SKM-1 (cell line): ENCODE results near the gene MAD1L1.
"Not testable (repeated sequence)": the region's sequence is repeated elsewhere in the genome, so short reads cannot be mapped to it uniquely, and the experiment has no call there.

Experiments used
- DNase-seq: peaks from one replicate; lab custom pipeline; 2025; ENCODE audit not compliant: unreplicated experiment; lab: John Stamatoyannopoulos, UW

MAD1L1 gene

GRCh38 chr7:2006921-2007381, 225.8 kb downstream of the MAD1L1 start:
- DNase-seq, result no peak

GRCh38 chr7:2006231-2006771, 226.4 kb downstream of the MAD1L1 start:
- no peak for DNase-seq

GRCh38 chr7:2005786-2006185, 227.0 kb downstream of the MAD1L1 start:
- no peak for DNase-seq

GRCh38 chr7:2004841-2005725, 227.7 kb downstream of the MAD1L1 start:
- DNase-seq, result no peak

GRCh38 chr7:2003931-2004812, 228.6 kb downstream of the MAD1L1 start:
- DNase-seq, result no peak

GRCh38 chr7:2003451-2003930, 229.3 kb downstream of the MAD1L1 start:
- no peak for DNase-seq

GRCh38 chr7:2002561-2003450, 229.9 kb downstream of the MAD1L1 start:
- no peak for DNase-seq

- DNase-seq, result no peak
Observed at GRCh38 chr7:2001601-2002442, 230.9 kb downstream of the MAD1L1 start.

GRCh38 chr7:2000746-2001321, 231.9 kb downstream of the MAD1L1 start:
- DNase-seq, result no peak

- DNase-seq, result no peak
Observed at GRCh38 chr7:2000153-2000687, 232.5 kb downstream of the MAD1L1 start.

GRCh38 chr7:1999278-1999984, 233.3 kb downstream of the MAD1L1 start:
- DNase-seq, result no peak

- no peak for DNase-seq
Observed at GRCh38 chr7:1998146-1998545, 234.6 kb downstream of the MAD1L1 start.

GRCh38 chr7:1997537-1998076, 235.1 kb downstream of the MAD1L1 start:
- DNase-seq, result no peak

- no peak for DNase-seq
Observed at GRCh38 chr7:1996816-1997215, 235.9 kb downstream of the MAD1L1 start.

GRCh38 chr7:1995911-1996420, 236.8 kb downstream of the MAD1L1 start:
- DNase-seq, result not testable (repeated sequence)

- no peak for DNase-seq
Observed at GRCh38 chr7:1995426-1995825, 237.3 kb downstream of the MAD1L1 start.

GRCh38 chr7:1994931-1995330, 237.8 kb downstream of the MAD1L1 start:
- no peak for DNase-seq
